WTC11 (cell line): ENCODE measurements around the gene TINAG. TPM values are rescaled to one million over a fixed set of nuclear protein-coding genes. Genes with fewer than 3 reads are reported as not detected.

Experiments
- ATAC-seq: fragments of 200-7000 bp; cut with Tn5 transposase; 2 replicates; pipeline ENCODE4 v1.10.0; 2021; ENCODE audit warnings: mild to moderate bottlenecking, moderate library complexity
- CTCF ChIA-PET: fragments of 300-600 bp; sonication (Branson Sonifier 250); formaldehyde crosslinking; loops from one replicate; lab custom pipeline; 2021; ENCODE audit warnings: antibody characterized with exemption; lab: Charles Lee
- POLR2A ChIA-PET: fragments of 350-600 bp; sonication (Branson Sonifier 250); formaldehyde crosslinking; loops from one replicate; lab custom pipeline; 2021; ENCODE audit warnings: antibody characterized with exemption; lab: Charles Lee
- DNase-seq: peaks from one replicate; pipeline ENCODE4 v3.0.0; 2021; ENCODE audit warnings: low spot score
- H3K27ac Mint-ChIP-seq: 2 replicates; pipeline ENCODE4 v1.8.0; 2021; ENCODE audit warnings: mixed read lengths
- H3K27me3 Mint-ChIP-seq: 2 replicates; pipeline ENCODE4 v1.8.0; 2021; ENCODE audit warnings: low read depth, mild to moderate bottlenecking, moderate library complexity, mixed read lengths
- H3K36me3 Mint-ChIP-seq: 2 replicates; pipeline ENCODE4 v1.8.0; 2021; ENCODE audit warnings: mixed read lengths
- H3K4me1 Mint-ChIP-seq: 2 replicates; pipeline ENCODE4 v1.8.0; 2022; ENCODE audit warnings: mixed read lengths
- H3K4me3 Mint-ChIP-seq: 2 replicates; pipeline ENCODE4 v1.8.0; 2021; ENCODE audit warnings: mild to moderate bottlenecking, moderate library complexity, mixed read lengths
- H3K9me3 Mint-ChIP-seq: 2 replicates; pipeline ENCODE4 v1.8.0; 2021; ENCODE audit warnings: mixed read lengths
- CTCF ChIP-seq: fragments of 200-600 bp; IDR thresholded peaks from 2 replicates; pipeline ENCODE4 v1.8.0; 2022; ENCODE audit warnings: antibody characterized with exemption
- E2F5 ChIP-seq: sonication (generic); formaldehyde crosslinking; IDR thresholded peaks from 2 replicates; pipeline ENCODE4 v1.8.1; 2022; ENCODE audit warnings: mild to moderate bottlenecking, moderate library complexity, missing genetic modification reagents
- FOXJ3 ChIP-seq: sonication (generic); formaldehyde crosslinking; IDR thresholded peaks from 2 replicates; pipeline ENCODE4 v1.9.0; 2021; ENCODE audit warnings: missing genetic modification reagents, mild to moderate bottlenecking, borderline replicate concordance
- GTF2I ChIP-seq: fragments of 250-450 bp; sonication (Bioruptor Pico); conservative IDR thresholded peaks from 2 replicates; pipeline ENCODE4 v1.4.0; 2021; ENCODE audit warnings: mild to moderate bottlenecking
- KAT7 ChIP-seq: sonication (generic); formaldehyde crosslinking; IDR thresholded peaks from 2 replicates; pipeline ENCODE4 v1.8.1; 2023; ENCODE audit warnings: missing genetic modification reagents, mild to moderate bottlenecking, borderline replicate concordance
- NR3C1 ChIP-seq: sonication (generic); formaldehyde crosslinking; conservative IDR thresholded peaks from 2 replicates; pipeline ENCODE4 v1.8.1; 2023; ENCODE audit warnings: low read depth, mild to moderate bottlenecking, missing genetic modification reagents
- PRDM15 ChIP-seq: sonication (generic); formaldehyde crosslinking; IDR thresholded peaks from 2 replicates; pipeline ENCODE4 v1.8.0; 2022; ENCODE audit warnings: missing genetic modification reagents
- RORB ChIP-seq: fragments of 250-450 bp; sonication (Bioruptor Pico); IDR thresholded peaks from 2 replicates; pipeline ENCODE4 v1.9.0; 2021; ENCODE audit warnings: mild to moderate bottlenecking
- SMAD4 ChIP-seq: sonication (generic); formaldehyde crosslinking; IDR thresholded peaks from 2 replicates; pipeline ENCODE4 v1.8.0; 2022; ENCODE audit warnings: mild to moderate bottlenecking, missing genetic modification reagents
- SP1 ChIP-seq: sonication (generic); formaldehyde crosslinking; conservative IDR thresholded peaks from 2 replicates; pipeline ENCODE4 v1.8.1; 2022; ENCODE audit warnings: missing genetic modification reagents
- ZNF138 ChIP-seq: sonication (generic); formaldehyde crosslinking; conservative IDR thresholded peaks from 2 replicates; pipeline ENCODE4 v1.8.1; 2022; ENCODE audit warnings: mild to moderate bottlenecking, moderate library complexity, missing genetic modification reagents
- ZNF263 ChIP-seq: sonication (generic); formaldehyde crosslinking; IDR thresholded peaks from 2 replicates; pipeline ENCODE4 v1.8.1; 2022; ENCODE audit warnings: low read depth, mild to moderate bottlenecking, moderate library complexity, missing genetic modification reagents
- ZNF396 ChIP-seq: fragments of 250-450 bp; sonication (Bioruptor Pico); IDR thresholded peaks from 2 replicates; pipeline ENCODE4 v1.8.0; 2021; ENCODE audit warnings: mild to moderate bottlenecking, moderate library complexity, borderline replicate concordance
- ZNF423 ChIP-seq: fragments of 250-450 bp; sonication (Bioruptor Pico); IDR thresholded peaks from 2 replicates; pipeline ENCODE4 v2.1.2; 2022; ENCODE audit warnings: mild to moderate bottlenecking, moderate library complexity
- total RNA-seq: library from RNA; stranded (reverse); gene quantifications from 3 replicates; pipeline ENCODE4 v1.2.3, GENCODE V29; 2021
- TF ChIP-seq, protein P1 (sequence below): sonication (generic); formaldehyde crosslinking; IDR thresholded peaks from 2 replicates; pipeline ENCODE4 v1.8.1; 2022; ENCODE audit warnings: mild to moderate bottlenecking, missing genetic modification reagents, moderate library complexity, borderline replicate concordance
- TF ChIP-seq, protein P2 (sequence below): sonication (generic); formaldehyde crosslinking; IDR thresholded peaks from 2 replicates; pipeline ENCODE4 v1.8.1; 2023; ENCODE audit warnings: mild to moderate bottlenecking, moderate library complexity, missing genetic modification reagents
- TF ChIP-seq, protein P3 (sequence below): fragments of 250-450 bp; sonication (Bioruptor Pico); IDR thresholded peaks from 2 replicates; pipeline ENCODE4 v2.1.2; 2022; ENCODE audit warnings: mild to moderate bottlenecking, moderate library complexity
- TF ChIP-seq, protein P4 (sequence below): fragments of 250-450 bp; sonication (Bioruptor Pico); IDR thresholded peaks from 2 replicates; pipeline ENCODE4 v1.9.0; 2021; ENCODE audit warnings: mild to moderate bottlenecking
- TF ChIP-seq, protein P5 (sequence below): sonication (generic); formaldehyde crosslinking; IDR thresholded peaks from 2 replicates; pipeline ENCODE4 v1.8.1; 2022; ENCODE audit warnings: low read depth, mild to moderate bottlenecking, moderate library complexity, missing genetic modification reagents, borderline replicate concordance

TINAG gene
- total RNA-seq, 1 experiment from 2014 or later = not detected

DNA sequence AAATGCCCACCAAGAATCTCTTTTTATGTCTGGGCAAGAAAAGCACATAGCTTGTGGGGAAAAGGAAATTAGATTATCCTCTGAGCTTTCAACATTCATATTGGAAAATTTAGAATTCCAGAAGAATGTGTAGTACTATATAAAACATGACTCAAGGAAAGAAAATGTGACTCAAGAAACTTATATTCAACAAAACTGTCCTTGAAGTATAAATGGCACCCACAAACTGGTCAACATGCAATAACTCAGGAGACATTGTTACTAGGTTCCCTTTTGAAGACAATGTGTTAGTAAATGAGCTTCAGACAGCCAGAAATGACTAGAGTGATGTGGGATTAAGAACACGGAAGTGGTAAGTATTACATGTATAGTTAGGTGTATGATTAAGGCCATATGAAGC lies 26.1 kb upstream of the TINAG start:
- H3K27me3 Mint-ChIP-seq = no peaks in the 10 kb centered on the region
- H3K36me3 Mint-ChIP-seq = no peaks in the 10 kb centered on the region
- DNase-seq (no peak), ATAC-seq (no peak)
- H3K27ac Mint-ChIP-seq = no peak overlapping the region
- no peaks in the 10 kb centered on the region for H3K4me1 Mint-ChIP-seq
- ChIA-PET POLR2A (no interaction called here), CTCF (no interaction called here)
- no peak overlapping the region for H3K4me3 Mint-ChIP-seq
- no peaks in the 10 kb centered on the region for H3K9me3 Mint-ChIP-seq
- TF ChIP-seq ZNF138 (CRISPR knock-in tag) = no peak
- no peak for TF ChIP-seq NR3C1
- TF ChIP-seq ZNF423 (CRISPR knock-in tag) = no peak
- no peak for TF ChIP-seq SMAD4
- TF ChIP-seq, protein P1, sequence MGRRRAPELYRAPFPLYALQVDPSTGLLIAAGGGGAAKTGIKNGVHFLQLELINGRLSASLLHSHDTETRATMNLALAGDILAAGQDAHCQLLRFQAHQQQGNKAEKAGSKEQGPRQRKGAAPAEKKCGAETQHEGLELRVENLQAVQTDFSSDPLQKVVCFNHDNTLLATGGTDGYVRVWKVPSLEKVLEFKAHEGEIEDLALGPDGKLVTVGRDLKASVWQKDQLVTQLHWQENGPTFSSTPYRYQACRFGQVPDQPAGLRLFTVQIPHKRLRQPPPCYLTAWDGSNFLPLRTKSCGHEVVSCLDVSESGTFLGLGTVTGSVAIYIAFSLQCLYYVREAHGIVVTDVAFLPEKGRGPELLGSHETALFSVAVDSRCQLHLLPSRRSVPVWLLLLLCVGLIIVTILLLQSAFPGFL (CRISPR knock-in tag) = no peak
- no peak for TF ChIP-seq GTF2I
- TF ChIP-seq RORB (CRISPR knock-in tag) = no peak
- TF ChIP-seq, protein P2, sequence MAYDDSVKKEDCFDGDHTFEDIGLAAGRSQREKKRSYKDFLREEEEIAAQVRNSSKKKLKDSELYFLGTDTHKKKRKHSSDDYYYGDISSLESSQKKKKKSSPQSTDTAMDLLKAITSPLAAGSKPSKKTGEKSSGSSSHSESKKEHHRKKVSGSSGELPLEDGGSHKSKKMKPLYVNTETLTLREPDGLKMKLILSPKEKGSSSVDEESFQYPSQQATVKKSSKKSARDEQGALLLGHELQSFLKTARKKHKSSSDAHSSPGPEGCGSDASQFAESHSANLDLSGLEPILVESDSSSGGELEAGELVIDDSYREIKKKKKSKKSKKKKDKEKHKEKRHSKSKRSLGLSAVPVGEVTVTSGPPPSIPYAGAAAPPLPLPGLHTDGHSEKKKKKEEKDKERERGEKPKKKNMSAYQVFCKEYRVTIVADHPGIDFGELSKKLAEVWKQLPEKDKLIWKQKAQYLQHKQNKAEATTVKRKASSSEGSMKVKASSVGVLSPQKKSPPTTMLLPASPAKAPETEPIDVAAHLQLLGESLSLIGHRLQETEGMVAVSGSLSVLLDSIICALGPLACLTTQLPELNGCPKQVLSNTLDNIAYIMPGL = no peak
- TF ChIP-seq FOXJ3 (CRISPR knock-in tag) = no peak
- TF ChIP-seq, protein P3, sequence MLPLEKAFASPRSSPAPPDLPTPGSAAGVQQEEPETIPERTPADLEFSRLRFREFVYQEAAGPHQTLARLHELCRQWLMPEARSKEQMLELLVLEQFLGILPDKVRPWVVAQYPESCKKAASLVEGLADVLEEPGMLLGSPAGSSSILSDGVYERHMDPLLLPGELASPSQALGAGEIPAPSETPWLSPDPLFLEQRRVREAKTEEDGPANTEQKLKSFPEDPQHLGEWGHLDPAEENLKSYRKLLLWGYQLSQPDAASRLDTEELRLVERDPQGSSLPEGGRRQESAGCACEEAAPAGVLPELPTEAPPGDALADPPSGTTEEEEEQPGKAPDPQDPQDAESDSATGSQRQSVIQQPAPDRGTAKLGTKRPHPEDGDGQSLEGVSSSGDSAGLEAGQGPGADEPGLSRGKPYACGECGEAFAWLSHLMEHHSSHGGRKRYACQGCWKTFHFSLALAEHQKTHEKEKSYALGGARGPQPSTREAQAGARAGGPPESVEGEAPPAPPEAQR (CRISPR knock-in tag) = no peak

DNA sequence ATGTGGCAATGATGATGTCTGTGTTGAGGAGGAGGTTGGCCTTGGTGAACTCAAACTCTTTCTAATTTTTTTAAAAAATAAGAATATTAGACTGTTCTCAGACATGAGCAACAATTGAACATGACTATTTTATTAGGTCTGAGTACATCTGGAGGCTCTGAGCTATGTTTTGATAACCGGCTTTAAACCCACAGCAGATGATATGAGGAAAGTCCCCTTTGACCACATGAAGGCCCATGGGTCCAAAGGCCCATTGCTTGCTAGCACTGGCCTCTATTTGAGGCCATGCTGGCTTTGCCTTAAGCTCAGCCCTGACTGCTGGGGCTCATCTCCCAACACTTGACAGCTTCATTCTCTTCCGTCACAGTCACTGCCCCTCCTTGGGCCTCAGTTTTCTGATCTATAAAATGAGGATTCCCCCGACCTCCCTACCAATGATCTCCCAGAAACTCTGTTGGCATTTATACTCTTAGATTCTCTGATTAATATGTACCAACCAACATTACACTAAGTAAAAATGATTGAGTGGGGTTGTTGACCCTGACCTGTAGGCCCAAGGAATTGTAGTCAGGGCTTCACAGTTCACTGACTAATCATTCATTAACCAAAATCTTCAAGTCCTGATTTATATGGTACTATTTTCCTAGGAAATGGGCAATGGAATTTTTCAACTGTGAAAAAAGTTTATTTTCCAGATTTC lies 23.9 kb upstream of the TINAG start:
- CTCF ChIA-PET = no interaction called here
- no peak overlapping the region for H3K4me3 Mint-ChIP-seq
- POLR2A ChIA-PET = no interaction called here
- TF ChIP-seq, protein P4, sequence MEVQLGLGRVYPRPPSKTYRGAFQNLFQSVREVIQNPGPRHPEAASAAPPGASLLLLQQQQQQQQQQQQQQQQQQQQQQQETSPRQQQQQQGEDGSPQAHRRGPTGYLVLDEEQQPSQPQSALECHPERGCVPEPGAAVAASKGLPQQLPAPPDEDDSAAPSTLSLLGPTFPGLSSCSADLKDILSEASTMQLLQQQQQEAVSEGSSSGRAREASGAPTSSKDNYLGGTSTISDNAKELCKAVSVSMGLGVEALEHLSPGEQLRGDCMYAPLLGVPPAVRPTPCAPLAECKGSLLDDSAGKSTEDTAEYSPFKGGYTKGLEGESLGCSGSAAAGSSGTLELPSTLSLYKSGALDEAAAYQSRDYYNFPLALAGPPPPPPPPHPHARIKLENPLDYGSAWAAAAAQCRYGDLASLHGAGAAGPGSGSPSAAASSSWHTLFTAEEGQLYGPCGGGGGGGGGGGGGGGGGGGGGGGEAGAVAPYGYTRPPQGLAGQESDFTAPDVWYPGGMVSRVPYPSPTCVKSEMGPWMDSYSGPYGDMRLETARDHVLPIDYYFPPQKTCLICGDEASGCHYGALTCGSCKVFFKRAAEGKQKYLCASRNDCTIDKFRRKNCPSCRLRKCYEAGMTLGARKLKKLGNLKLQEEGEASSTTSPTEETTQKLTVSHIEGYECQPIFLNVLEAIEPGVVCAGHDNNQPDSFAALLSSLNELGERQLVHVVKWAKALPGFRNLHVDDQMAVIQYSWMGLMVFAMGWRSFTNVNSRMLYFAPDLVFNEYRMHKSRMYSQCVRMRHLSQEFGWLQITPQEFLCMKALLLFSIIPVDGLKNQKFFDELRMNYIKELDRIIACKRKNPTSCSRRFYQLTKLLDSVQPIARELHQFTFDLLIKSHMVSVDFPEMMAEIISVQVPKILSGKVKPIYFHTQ (CRISPR knock-in tag) = no peak
- TF ChIP-seq, protein P5, sequence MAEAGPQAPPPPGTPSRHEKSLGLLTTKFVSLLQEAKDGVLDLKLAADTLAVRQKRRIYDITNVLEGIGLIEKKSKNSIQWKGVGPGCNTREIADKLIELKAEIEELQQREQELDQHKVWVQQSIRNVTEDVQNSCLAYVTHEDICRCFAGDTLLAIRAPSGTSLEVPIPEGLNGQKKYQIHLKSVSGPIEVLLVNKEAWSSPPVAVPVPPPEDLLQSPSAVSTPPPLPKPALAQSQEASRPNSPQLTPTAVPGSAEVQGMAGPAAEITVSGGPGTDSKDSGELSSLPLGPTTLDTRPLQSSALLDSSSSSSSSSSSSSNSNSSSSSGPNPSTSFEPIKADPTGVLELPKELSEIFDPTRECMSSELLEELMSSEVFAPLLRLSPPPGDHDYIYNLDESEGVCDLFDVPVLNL (CRISPR knock-in tag) = no peak
- no peak for TF ChIP-seq SP1 (CRISPR knock-in tag)
- TF ChIP-seq ZNF423 (CRISPR knock-in tag) = no peak
- TF ChIP-seq E2F5 (CRISPR knock-in tag) = no peak
- no peak for TF ChIP-seq KAT7 (CRISPR knock-in tag)
- TF ChIP-seq CTCF = no peak
- no peak for TF ChIP-seq ZNF396 (CRISPR knock-in tag)
- no peak for TF ChIP-seq ZNF263 (CRISPR knock-in tag)
- no peak for TF ChIP-seq PRDM15 (CRISPR knock-in tag)

More for the DNA sequence above, 23.9 kb upstream of the TINAG start:
- Mint-ChIP-seq H3K9me3 (no peaks in the 10 kb centered on the region), H3K4me1 (no peaks in the 10 kb centered on the region), H3K36me3 (no peaks in the 10 kb centered on the region), H3K27ac (no peak overlapping the region), H3K27me3 (no peaks in the 10 kb centered on the region)
- no peak for ATAC-seq
- DNase-seq = no peak
